Prostate gland (tissue), 2 donors: ENCODE results near the gene MECP2. TPM values are rescaled to one million over a fixed set of nuclear protein-coding genes. Genes with fewer than 3 reads are reported as not detected.

Experiments used
- DNase-seq: peaks from one replicate; pipeline ENCODE4 v3.0.0-alpha.2; 2019; ENCODE audit warnings: low spot score
- H3K27ac ChIP-seq, 2 donors: fragments of 200-600 bp; sonication (generic); 2 replicates each; pipeline ENCODE4 v1.5.1; 2017 to 2019
- H3K27me3 ChIP-seq: fragments of 200-600 bp; sonication (generic); replicated peaks from 2 replicates; pipeline ENCODE4 v1.5.1; 2019; ENCODE audit not compliant: insufficient read depth
- H3K36me3 ChIP-seq, 2 donors: fragments of 200-600 bp; sonication (generic); 1 replicate in 1 of 2; 2 replicates in 1 of 2; pipeline versions ENCODE4 v1.5.1 to v1.8.1; 2017 to 2019
- H3K4me1 ChIP-seq: fragments of 200-600 bp; sonication (generic); replicated peaks from 2 replicates; pipeline ENCODE4 v1.5.1; 2019
- H3K4me3 ChIP-seq, 2 donors: fragments of 200-600 bp; sonication (generic); 2 replicates each; pipeline ENCODE4 v1.5.1; 2017 to 2019
- H3K9me3 ChIP-seq: fragments of 200-600 bp; sonication (generic); 2 replicates; pipeline ENCODE4 v1.5.1; 2017
- CTCF ChIP-seq, 4 experiments: fragments of 200-600 bp in 2 of 4; fragments of 450-650 bp in 2 of 4; sonication (generic) in 2 of 4; IDR thresholded peaks; 1 replicate in 3 of 4; 2 replicates in 1 of 4; pipeline ENCODE4 v1.5.1; 2016 to 2019; ENCODE audit warnings: antibody characterized with exemption in 4 of 4, mild to moderate bottlenecking in 2 of 4, moderate library complexity in 2 of 4
- POLR2A ChIP-seq: fragments of 450-650 bp; IDR thresholded peaks from one replicate; pipeline ENCODE4 v1.6.1; 2016; ENCODE audit warnings: antibody characterized with exemption, mild to moderate bottlenecking
- POLR2AphosphoS5 ChIP-seq: sonication (generic); formaldehyde crosslinking; IDR thresholded peaks from one replicate; pipeline ENCODE4 v1.6.1; 2017; ENCODE audit warnings: antibody characterized with exemption
- WGBS: methylation state at CpG from one replicate; pipeline ENCODE4 v1.1.5; 2018; 5-methylcytosine and 5-hydroxymethylcytosine counted together
- intact Hi-C: fragments of 100-400 bp; cut with DNase I; formaldehyde crosslinking; loops from one replicate; pipeline ENCODE4 v1.14.2; 2022
- total RNA-seq, 2 donors: library from RNA; depleted of rRNA; stranded (reverse); fragments of >200 nt; gene quantifications; one replicate each; pipeline ENCODE4 v1.1.0, GENCODE V29; 2016

MECP2 gene
- total RNA-seq, 2 donors from 2014 or later = 54.4 to 85.2 TPM

GRCh38 chrX:154059231-154059630, 38.3 kb downstream of the MECP2 start:
- Histone ChIP-seq H3K4me3 (no peak overlapping the region), H3K36me3 (no peaks in the 10 kb centered on the region), H3K27ac (peak overlapping the region in 1 of 2 donors; percentile 38), H3K9me3 (no peaks in the 10 kb centered on the region), H3K4me1 (no peaks in the 10 kb centered on the region), H3K27me3 (no peaks in the 10 kb centered on the region)
- TF ChIP-seq POLR2A = no peak
- TF ChIP-seq CTCF (IDR thresholded peaks at IDR 0.05) = no peak
- TF ChIP-seq POLR2AphosphoS5 = no peak
- intact Hi-C loops = no loop called here
- no peak for DNase-seq
- WGBS = 20% methylated on average over 1 of the region's 1 CpG

DNA sequence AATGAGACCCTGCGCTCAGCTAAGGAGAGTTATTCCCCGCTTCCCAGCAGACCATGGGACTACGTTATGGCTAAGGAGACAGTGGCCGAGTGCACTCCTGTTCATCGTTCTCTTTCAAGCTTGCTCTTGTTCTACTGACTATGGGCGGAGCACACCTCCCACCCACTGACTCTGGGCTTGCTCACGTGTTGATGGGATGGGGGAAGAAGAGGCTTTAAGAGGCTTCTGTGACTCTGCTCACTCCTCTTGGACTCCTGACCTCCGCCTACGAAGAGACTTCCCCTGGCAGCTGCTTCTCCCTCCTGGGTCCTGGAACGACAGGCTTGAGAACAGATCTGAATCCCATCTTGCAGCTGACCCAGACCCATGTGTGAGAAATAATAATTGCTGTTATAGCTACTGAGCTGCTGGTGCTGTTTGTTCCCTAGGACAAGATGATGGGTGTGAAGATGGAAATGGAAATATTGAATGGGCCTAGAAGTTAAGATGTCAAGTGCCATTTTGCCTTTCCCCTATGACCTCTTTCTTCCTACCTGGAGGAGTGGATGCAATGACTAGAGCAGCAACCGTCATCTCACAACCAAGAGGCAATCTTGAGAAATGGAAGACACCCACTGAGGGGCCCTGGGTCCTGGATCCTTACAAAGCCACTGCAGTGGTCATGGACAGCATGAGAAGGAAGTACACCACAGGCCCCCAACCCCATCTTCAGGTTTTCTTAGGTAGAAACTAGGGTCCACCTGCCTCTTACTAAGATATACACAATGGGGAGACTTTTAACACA, 39.1 kb downstream of the MECP2 start:
- intact Hi-C loops = no loop called here
- H3K27me3 ChIP-seq = no peaks in the 10 kb centered on the region
- H3K36me3 ChIP-seq = no peaks in the 10 kb centered on the region
- no peaks in the 10 kb centered on the region for H3K4me1 ChIP-seq
- no peak overlapping the region for H3K27ac ChIP-seq
- H3K4me3 ChIP-seq = no peak overlapping the region
- DNase-seq = no peak
- no peaks in the 10 kb centered on the region for H3K9me3 ChIP-seq
- no peak for TF ChIP-seq POLR2A
- TF ChIP-seq CTCF (IDR thresholded peaks at IDR 0.05) = no peak
- TF ChIP-seq POLR2AphosphoS5 = no peak
- WGBS = 74% methylated on average over 10 of the region's 11 CpGs

GRCh38 chrX:154057791-154058190, 39.7 kb downstream of the MECP2 start:
- intact Hi-C loops = no loop called here
- Histone ChIP-seq H3K27ac (no peak overlapping the region), H3K4me1 (no peaks in the 10 kb centered on the region), H3K9me3 (no peaks in the 10 kb centered on the region), H3K36me3 (no peaks in the 10 kb centered on the region), H3K4me3 (no peak overlapping the region), H3K27me3 (no peaks in the 10 kb centered on the region)
- TF ChIP-seq POLR2A (no peak), CTCF (IDR thresholded peaks at IDR 0.05) (no peak), POLR2AphosphoS5 (no peak)
- no peak for DNase-seq
- 75% methylated on average over 1 of the region's 1 CpG for WGBS

GRCh38 chrX:154056770-154057241, 40.7 kb downstream of the MECP2 start:
- WGBS = 36% methylated on average over 8 of the region's 8 CpGs
- H3K9me3 ChIP-seq = no peaks in the 10 kb centered on the region
- H3K4me3 ChIP-seq = no peak overlapping the region
- H3K36me3 ChIP-seq = no peaks in the 10 kb centered on the region
- no peak for TF ChIP-seq POLR2A
- no peak for TF ChIP-seq CTCF (IDR thresholded peaks at IDR 0.05)
- no peak for TF ChIP-seq POLR2AphosphoS5
- no peak overlapping the region for H3K27ac ChIP-seq
- DNase-seq = peak; percentile 22
- H3K27me3 ChIP-seq = no peaks in the 10 kb centered on the region
- intact Hi-C loops = no loop called here
- no peaks in the 10 kb centered on the region for H3K4me1 ChIP-seq
